IMR-90 (cell line): ENCODE results near the gene UBE2K. TPM values are rescaled to one million over a fixed set of nuclear protein-coding genes. Genes with fewer than 3 reads are reported as not detected.

Experiments
- ATAC-seq: fragments of 200-7000 bp; cut with Tn5 transposase; 2 replicates; pipeline ENCODE4 v1.9.1; 2020; ENCODE audit warnings: low read depth, mild to moderate bottlenecking, moderate library complexity
- BruUV-seq: library from RNA; stranded (reverse); fragments of 400-500 nt; replicated peaks from 2 replicates; lab custom pipeline; 2021; lab: Mats Ljungman, UMichigan
- CTCF ChIA-PET: fragments of 300-600 bp; formaldehyde crosslinking; extraction: SDS; loops from one replicate; lab custom pipeline; 2021; ENCODE audit warnings: antibody characterized with exemption; lab: Yijun Ruan, JAX
- POLR2A ChIA-PET: fragments of 300-600 bp; sonication (Branson Sonifier 250); formaldehyde crosslinking; loops from one replicate; lab custom pipeline; 2022; ENCODE audit warnings: antibody characterized with exemption; ENCODE audit not compliant: unreplicated experiment; lab: Charles Lee
- DNase-seq: peaks from one replicate; pipeline ENCODE4 v3.0.0; 2013
- H2AFZ ChIP-seq: replicated peaks from 2 replicates; pipeline ENCODE3; 2013; ENCODE audit warnings: low read length, mild to moderate bottlenecking; ENCODE audit not compliant: poor library complexity
- H2AK5ac ChIP-seq: 2 replicates; pipeline ENCODE4 v1.6.1; 2013; ENCODE audit warnings: low read depth, low read length, inconsistent platforms
- H2AK9ac ChIP-seq: replicated peaks from 2 replicates; pipeline ENCODE3; 2013; ENCODE audit warnings: mild to moderate bottlenecking, low read depth, low read length, moderate library complexity; ENCODE audit not compliant: poor library complexity
- H2BK120ac ChIP-seq: 2 replicates; pipeline ENCODE4 v1.6.1; 2013; ENCODE audit warnings: low read depth, low read length, inconsistent platforms
- H2BK15ac ChIP-seq: 3 replicates; pipeline ENCODE4 v1.6.1; 2013; ENCODE audit warnings: low read depth, low read length, inconsistent platforms
- H2BK20ac ChIP-seq: 2 replicates; pipeline ENCODE4 v1.6.1; 2013; ENCODE audit warnings: low read depth, mild to moderate bottlenecking, inconsistent platforms, low read length, moderate library complexity
- H2BK5ac ChIP-seq: 2 replicates; pipeline ENCODE4 v1.6.1; 2013; ENCODE audit warnings: mild to moderate bottlenecking, low read depth, low read length, inconsistent platforms; ENCODE audit not compliant: poor library complexity, severe bottlenecking
- H3K14ac ChIP-seq: replicated peaks from 2 replicates; pipeline ENCODE4 v1.6.1; 2013; ENCODE audit warnings: low read depth, low read length, inconsistent platforms
- H3K18ac ChIP-seq: 2 replicates; pipeline ENCODE4 v1.6.1; 2013; ENCODE audit warnings: low read depth, low read length, control low read depth
- H3K23ac ChIP-seq: 2 replicates; pipeline ENCODE4 v1.6.1; 2013; ENCODE audit warnings: low read depth, low read length, inconsistent platforms
- H3K27ac ChIP-seq: 2 replicates; pipeline ENCODE4 v1.5.1; 2013; ENCODE audit warnings: mild to moderate bottlenecking, control low read depth, low read length; ENCODE audit not compliant: insufficient read depth
- H3K27me3 ChIP-seq: 2 replicates; pipeline ENCODE4 v1.6.1; 2013; ENCODE audit warnings: low read length; ENCODE audit not compliant: control insufficient read depth, insufficient read depth
- H3K36me3 ChIP-seq: 2 replicates; pipeline ENCODE4 v1.6.1; 2013; ENCODE audit warnings: low read length, mixed read lengths; ENCODE audit not compliant: control insufficient read depth, insufficient read depth
- H3K4ac ChIP-seq: 2 replicates; pipeline ENCODE4 v1.6.1; 2013; ENCODE audit warnings: low read depth, low read length, inconsistent platforms
- H3K4me1 ChIP-seq: 2 replicates; pipeline ENCODE4 v1.6.1; 2013; ENCODE audit warnings: low read length, mixed read lengths; ENCODE audit not compliant: control insufficient read depth, insufficient read depth
- H3K4me2 ChIP-seq: 2 replicates; pipeline ENCODE4 v1.6.1; 2013; ENCODE audit warnings: low read depth, mild to moderate bottlenecking, control low read depth, low read length, moderate library complexity
- H3K4me3 ChIP-seq: 2 replicates; pipeline ENCODE4 v1.5.1; 2013; ENCODE audit warnings: low read depth, mild to moderate bottlenecking, control low read depth, low read length, moderate library complexity; ENCODE audit not compliant: insufficient read depth
- H3K56ac ChIP-seq: 2 replicates; pipeline ENCODE4 v1.6.1; 2013; ENCODE audit warnings: low read length, inconsistent platforms; ENCODE audit not compliant: insufficient read depth; ENCODE audit errors: extremely low read depth
- H3K79me1 ChIP-seq, 2 experiments: 2 replicates each; pipeline ENCODE4 v1.6.1; 2013; ENCODE audit warnings: low read length in 2 of 2, inconsistent platforms in 1 of 2, low read depth in 1 of 2
- H3K9ac ChIP-seq: 2 replicates; pipeline ENCODE4 v1.6.1; 2013; ENCODE audit warnings: low read depth, low read length, control low read depth
- H3K9me1 ChIP-seq: 2 replicates; pipeline ENCODE4 v1.6.1; 2013; ENCODE audit warnings: low read length, inconsistent platforms; ENCODE audit not compliant: insufficient read depth
- H3K9me3 ChIP-seq: 2 replicates; pipeline ENCODE4 v1.6.1; 2013; ENCODE audit warnings: low read length; ENCODE audit not compliant: control insufficient read depth, insufficient read depth
- H4K20me1 ChIP-seq: 2 replicates; pipeline ENCODE4 v1.6.1; 2013; ENCODE audit warnings: low read length, inconsistent platforms; ENCODE audit not compliant: insufficient read depth
- H4K5ac ChIP-seq: 2 replicates; pipeline ENCODE4 v1.6.1; 2013; ENCODE audit warnings: mild to moderate bottlenecking, low read depth, low read length, control low read depth
- H4K8ac ChIP-seq, 2 experiments: 2 replicates each; pipeline ENCODE4 v1.6.1; 2013; ENCODE audit warnings: low read depth in 2 of 2, low read length in 2 of 2, control low read depth in 1 of 2, inconsistent platforms in 1 of 2
- H4K91ac ChIP-seq: 2 replicates; pipeline ENCODE4 v1.6.1; 2013; ENCODE audit warnings: low read depth, low read length, inconsistent platforms; ENCODE audit not compliant: insufficient read depth
- BHLHE40 ChIP-seq: fragments of 150-350 bp; IDR thresholded peaks from 2 replicates; pipeline ENCODE4 v1.6.1; 2016; ENCODE audit warnings: mild to moderate bottlenecking, low read depth, low read length
- CEBPB ChIP-seq: IDR thresholded peaks from 2 replicates; pipeline ENCODE4 v1.6.1; 2012; ENCODE audit warnings: low read depth, low read length, improper control_type of control experiment
- CHD1 ChIP-seq: IDR thresholded peaks from 2 replicates; pipeline ENCODE4 v1.6.1; 2012; ENCODE audit warnings: low read depth, low read length, improper control_type of control experiment
- FOS ChIP-seq: fragments of 150-350 bp; IDR thresholded peaks from 2 replicates; pipeline ENCODE4 v1.6.1; 2016; ENCODE audit warnings: low read depth, low read length
- MAZ ChIP-seq: IDR thresholded peaks from 2 replicates; pipeline ENCODE4 v1.6.1; 2012; ENCODE audit warnings: low read depth, mild to moderate bottlenecking, low read length, improper control_type of control experiment, moderate library complexity, borderline replicate concordance
- MXI1 ChIP-seq: IDR thresholded peaks from 2 replicates; pipeline ENCODE4 v1.6.1; 2012; ENCODE audit warnings: low read depth, mild to moderate bottlenecking, low read length, moderate library complexity, borderline replicate concordance
- NFE2L2 ChIP-seq: fragments of 150-350 bp; IDR thresholded peaks from 2 replicates; pipeline ENCODE4 v1.6.1; 2016; ENCODE audit warnings: low read depth, mild to moderate bottlenecking, low read length
- POLR2A ChIP-seq: IDR thresholded peaks from 2 replicates; pipeline ENCODE4 v1.6.1; 2012; ENCODE audit warnings: mild to moderate bottlenecking, low read depth, low read length
- RAD21 ChIP-seq: IDR thresholded peaks from 2 replicates; pipeline ENCODE4 v1.6.1; 2012; ENCODE audit warnings: low read length, improper control_type of control experiment
- RCOR1 ChIP-seq: IDR thresholded peaks from 2 replicates; pipeline ENCODE4 v1.6.1; 2012; ENCODE audit warnings: mild to moderate bottlenecking, low read length, improper control_type of control experiment; ENCODE audit not compliant: insufficient replicate concordance
- RFX5 ChIP-seq: IDR thresholded peaks from 2 replicates; pipeline ENCODE4 v1.8.0; 2012; ENCODE audit warnings: low read depth, mild to moderate bottlenecking, low read length, moderate library complexity
- SMC3 ChIP-seq: fragments of 150-350 bp; IDR thresholded peaks from 2 replicates; pipeline ENCODE4 v1.6.1; 2016; ENCODE audit warnings: low read depth, mild to moderate bottlenecking, antibody characterized with exemption, low read length, moderate library complexity
- WGBS, 2 experiments: methylation state at CpG; one replicate each; pipeline versions ENCODE4 v1.1.5 to v1.1.7; 2013; ENCODE audit warnings: missing lambda C conversion rate in 2 of 2; ENCODE audit not compliant: insufficient read length in 1 of 2; ENCODE audit errors: extremely low coverage in 2 of 2; 5-methylcytosine and 5-hydroxymethylcytosine counted together
- dilution Hi-C: fragments of 300-500 bp; cut with HindIII; formaldehyde crosslinking; loops from one replicate; pipeline ENCODE4 v1.14.3; 2018; ENCODE audit warnings: low sequenced_read_pairs; ENCODE audit not compliant: unreplicated experiment
- in situ Hi-C: fragments of 300-500 bp; cut with MboI; formaldehyde crosslinking; loops from 3 replicates; pipeline ENCODE4 v1.14.3; 2019; ENCODE audit warnings: low sequenced_read_pairs, inconsistent platforms, mixed read lengths
- intact Hi-C: fragments of 100-400 bp; cut with micrococcal nuclease; formaldehyde crosslinking; loops from 2 replicates; pipeline ENCODE4 v1.10.0; 2022
- polyA plus RNA-seq, 3 experiments: library from polyadenylated mRNA; depleted of rRNA; stranded (reverse); fragments of >200 nt; gene quantifications; 2 replicates each; pipeline ENCODE4 v1.2.3, GENCODE V29; 2012; ENCODE audit warnings: low replicate concordance in 1 of 3
- total RNA-seq: library from RNA; depleted of rRNA; stranded (reverse); fragments of >200 nt; gene quantifications from 2 replicates; pipeline ENCODE4 v1.2.3, GENCODE V29; 2012
- TF ChIP-seq, protein P1 (sequence below): conservative IDR thresholded peaks from 2 replicates; pipeline ENCODE4 v1.5.1; 2012; ENCODE audit warnings: mild to moderate bottlenecking, low read depth, low read length, improper control_type of control experiment
- TF ChIP-seq, protein P2 (sequence below): fragments of 150-350 bp; IDR thresholded peaks from 2 replicates; pipeline ENCODE4 v1.6.1; 2016; ENCODE audit warnings: low read depth, mild to moderate bottlenecking, low read length, moderate library complexity, borderline replicate concordance

Gene UBE2K
- total and polyA plus RNA-seq, 2 of the 4 experiments (the other 2 are of a cell fraction), result 17.7 to 44.8 TPM

DNA sequence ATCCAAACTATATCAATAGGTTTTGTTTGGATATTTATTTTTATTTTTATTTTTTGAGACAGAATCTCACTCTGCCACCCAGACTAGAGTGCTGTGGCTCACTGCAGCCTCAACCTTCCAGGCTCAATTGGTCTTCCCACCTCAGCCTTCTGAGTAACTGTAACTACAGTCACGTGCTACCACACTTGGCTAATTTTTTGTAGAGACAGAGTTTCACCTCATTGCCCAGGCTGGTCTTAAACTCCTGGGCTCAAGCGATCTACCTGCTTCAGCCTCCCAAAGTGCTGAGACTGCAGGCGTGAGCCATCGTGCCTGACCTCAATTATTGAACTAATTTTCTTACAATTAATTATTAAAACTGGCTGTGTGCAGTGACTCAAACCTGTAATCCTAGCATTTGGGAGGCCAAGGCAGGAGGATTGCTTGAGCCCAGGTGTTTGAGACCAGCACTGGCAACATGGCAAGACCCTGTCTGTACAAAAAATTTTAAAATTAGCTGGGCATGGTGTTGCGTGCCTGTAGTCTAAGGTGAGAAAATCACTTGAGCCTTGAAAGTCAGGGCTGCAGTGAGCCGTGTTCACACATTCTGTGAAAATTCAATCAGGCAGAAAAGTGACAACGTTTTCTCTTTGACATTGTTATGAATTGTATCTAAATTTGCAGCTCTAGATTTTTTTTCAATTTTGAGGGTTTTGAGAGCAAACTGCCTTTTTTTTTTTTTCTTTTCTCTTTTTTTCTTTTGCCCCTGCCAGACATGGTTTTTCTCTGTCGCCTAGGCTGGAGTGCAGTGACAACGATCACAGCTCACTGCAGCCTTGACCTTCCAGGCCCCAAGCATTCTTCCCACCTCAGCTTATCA, 66.0 kb downstream of the UBE2K start (continued):
- no peak for TF ChIP-seq MAZ

DNA sequence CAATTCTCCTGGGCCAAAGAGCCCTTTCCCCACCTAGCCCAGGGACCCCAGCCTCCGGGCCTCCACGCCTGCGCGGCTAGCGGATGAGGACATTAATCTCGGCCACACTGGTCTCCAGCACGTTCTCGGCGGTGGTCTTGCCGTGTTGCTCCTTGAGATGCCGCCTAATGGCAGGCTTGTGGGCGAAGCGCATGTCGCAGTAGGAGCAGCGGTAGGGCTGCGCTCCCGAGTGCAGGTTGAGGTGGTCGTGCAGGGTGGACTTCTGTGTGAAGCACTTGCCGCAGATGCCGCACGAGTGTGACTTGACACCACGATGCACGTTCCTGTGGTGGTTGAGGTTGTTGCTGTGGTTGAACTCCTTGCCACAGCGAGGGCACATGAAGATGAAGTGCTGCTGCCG, 72.1 kb downstream of the UBE2K start:
- Histone ChIP-seq H2BK120ac (no peak overlapping the region), H3K27me3 (no peaks in the 10 kb centered on the region), H3K9me1 (no peaks in the 10 kb centered on the region; the same call in 1 of the 2 replicates), H3K4ac (no peak overlapping the region), H3K56ac (no peak overlapping the region), H3K14ac (no peak overlapping the region), H2AK5ac (no peak overlapping the region), H3K4me2 (no peak overlapping the region), H3K4me3 (no peak overlapping the region), H3K4me1 (no peaks in the 10 kb centered on the region), H3K36me3 (peaks cover 33% of the 10 kb centered on the region), H2BK15ac (no peak overlapping the region), H4K91ac (no peak overlapping the region), H2BK5ac (no peak overlapping the region), H4K5ac (no peak overlapping the region), H2AFZ (no peak overlapping the region), H4K8ac (no peak overlapping the region), H2BK20ac (no peak overlapping the region), H3K79me1 (peaks cover 6 to 29% of the 10 kb centered on the region in 2 experiments; a peak in 3 of 4 replicates), H3K9ac (no peak overlapping the region), H3K23ac (no peak overlapping the region), H2AK9ac (no peak overlapping the region), H3K27ac (no peak overlapping the region), H3K9me3 (no peaks in the 10 kb centered on the region), H4K20me1 (no peaks in the 10 kb centered on the region), H3K18ac (no peak overlapping the region)
- ChIA-PET POLR2A (no interaction called here), CTCF (no interaction called here)
- intact Hi-C loops (no loop called here), dilution Hi-C loops (no loop called here), in situ Hi-C loops (no loop called here)
- BruUV-seq, result no TSS peak
- DNase-seq (no peak), ATAC-seq (no peak)
- 97% methylated on average over 19 of the region's 25 CpGs; no CpG with 5 or more reads in 1 of the 2 experiments for WGBS, 2 experiments
- TF ChIP-seq BHLHE40 (no peak), RFX5 (no peak), RCOR1 (no peak), SMC3 (no peak), CHD1 (no peak), CEBPB (no peak), FOS (no peak), MXI1 (no peak), NFE2L2 (no peak), RAD21 (no peak), POLR2A (no peak)
- TF ChIP-seq, protein P1, sequence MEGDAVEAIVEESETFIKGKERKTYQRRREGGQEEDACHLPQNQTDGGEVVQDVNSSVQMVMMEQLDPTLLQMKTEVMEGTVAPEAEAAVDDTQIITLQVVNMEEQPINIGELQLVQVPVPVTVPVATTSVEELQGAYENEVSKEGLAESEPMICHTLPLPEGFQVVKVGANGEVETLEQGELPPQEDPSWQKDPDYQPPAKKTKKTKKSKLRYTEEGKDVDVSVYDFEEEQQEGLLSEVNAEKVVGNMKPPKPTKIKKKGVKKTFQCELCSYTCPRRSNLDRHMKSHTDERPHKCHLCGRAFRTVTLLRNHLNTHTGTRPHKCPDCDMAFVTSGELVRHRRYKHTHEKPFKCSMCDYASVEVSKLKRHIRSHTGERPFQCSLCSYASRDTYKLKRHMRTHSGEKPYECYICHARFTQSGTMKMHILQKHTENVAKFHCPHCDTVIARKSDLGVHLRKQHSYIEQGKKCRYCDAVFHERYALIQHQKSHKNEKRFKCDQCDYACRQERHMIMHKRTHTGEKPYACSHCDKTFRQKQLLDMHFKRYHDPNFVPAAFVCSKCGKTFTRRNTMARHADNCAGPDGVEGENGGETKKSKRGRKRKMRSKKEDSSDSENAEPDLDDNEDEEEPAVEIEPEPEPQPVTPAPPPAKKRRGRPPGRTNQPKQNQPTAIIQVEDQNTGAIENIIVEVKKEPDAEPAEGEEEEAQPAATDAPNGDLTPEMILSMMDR, result no peak
- TF ChIP-seq, protein P2, sequence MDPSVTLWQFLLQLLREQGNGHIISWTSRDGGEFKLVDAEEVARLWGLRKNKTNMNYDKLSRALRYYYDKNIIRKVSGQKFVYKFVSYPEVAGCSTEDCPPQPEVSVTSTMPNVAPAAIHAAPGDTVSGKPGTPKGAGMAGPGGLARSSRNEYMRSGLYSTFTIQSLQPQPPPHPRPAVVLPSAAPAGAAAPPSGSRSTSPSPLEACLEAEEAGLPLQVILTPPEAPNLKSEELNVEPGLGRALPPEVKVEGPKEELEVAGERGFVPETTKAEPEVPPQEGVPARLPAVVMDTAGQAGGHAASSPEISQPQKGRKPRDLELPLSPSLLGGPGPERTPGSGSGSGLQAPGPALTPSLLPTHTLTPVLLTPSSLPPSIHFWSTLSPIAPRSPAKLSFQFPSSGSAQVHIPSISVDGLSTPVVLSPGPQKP, result no peak
